ENCODE data around the gene OR5A1. TPM values are rescaled to one million over a fixed set of nuclear protein-coding genes. Genes with fewer than 3 reads are reported as not detected.

OR5A1 gene
- total and polyA plus RNA-seq, 10 donors = not detected

GRCh38 chr11:59448484-59448883 is 12.2 kb downstream of the OR5A1 start:
- no peak overlapping the region for H3K4me3 ChIP-seq
- no peak for TF ChIP-seq CTCF (IDR thresholded peaks at IDR 0.05 in 8 of 11, conservative IDR thresholded peaks at IDR 0.05 in 3 of 11)
- no peak for TF ChIP-seq POLR2A (IDR thresholded peaks at IDR 0.05)
- TF ChIP-seq POLR2AphosphoS5 (IDR thresholded peaks at IDR 0.05) = no peak
- no peaks in the 10 kb centered on the region for H3K4me1 ChIP-seq
- DNase-seq = no peak
- WGBS, 5 donors = 73 to 88% (median 79%) methylated on average over 2 of the region's 2 CpGs
- no peaks in the 10 kb centered on the region for H3K36me3 ChIP-seq
- H3K27me3 ChIP-seq (replicated peaks in 1 of 7) = no peaks in the 10 kb centered on the region
- H3K27ac ChIP-seq = no peak overlapping the region
- H3K9me3 ChIP-seq = peaks cover 0 to 24% (median 15%) of the 10 kb centered on the region in 8 donors
- intact Hi-C loops (cut with DNase I; ENCODE audit: low total_unique reads) = no loop called here

GRCh38 chr11:59456661-59457060 is 20.4 kb downstream of the OR5A1 start, which contains the start of gene OR4D6:
TSS of gene OR4D6 (plus strand) at chr11:59456961. CDS start at chr11:59456961, 0 bp downstream.
- no peak within 1 kb of the TSS for H3K27ac ChIP-seq
- no peak for DNase-seq
- TF ChIP-seq POLR2A (IDR thresholded peaks at IDR 0.05) (no peak), POLR2AphosphoS5 (IDR thresholded peaks at IDR 0.05) (no peak), CTCF (IDR thresholded peaks at IDR 0.05 in 8 of 11, conservative IDR thresholded peaks at IDR 0.05 in 3 of 11) (no peak)
- H3K36me3 ChIP-seq = no peaks in the 10 kb centered on the region
- intact Hi-C loops (cut with DNase I; ENCODE audit: low total_unique reads) = no loop called here
- 81 to 93% (median 84%) methylated on average over 2 of the region's 2 CpGs for WGBS, 5 donors
- no peak within 1 kb of the TSS for H3K4me3 ChIP-seq
- H3K27me3 ChIP-seq (replicated peaks in 1 of 7) = peaks cover 0 to 9% (median 0%) of the 10 kb centered on the region in 7 donors
- no peaks in the 10 kb centered on the region for H3K9me3 ChIP-seq
- no peaks in the 10 kb centered on the region for H3K4me1 ChIP-seq

GRCh38 chr11:59459916-59460315 is 23.6 kb downstream of the OR5A1 start:
- H3K9me3 ChIP-seq = no peaks in the 10 kb centered on the region
- H3K36me3 ChIP-seq = no peaks in the 10 kb centered on the region
- peaks cover 0 to 12% (median 0%) of the 10 kb centered on the region in 7 donors for H3K27me3 ChIP-seq (replicated peaks in 1 of 7)
- intact Hi-C loops (cut with DNase I; ENCODE audit: low total_unique reads) = no loop called here
- no peaks in the 10 kb centered on the region for H3K4me1 ChIP-seq
- no peak overlapping the region for H3K4me3 ChIP-seq
- TF ChIP-seq POLR2A (IDR thresholded peaks at IDR 0.05) = no peak
- DNase-seq = no peak
- no peak overlapping the region for H3K27ac ChIP-seq
- 72 to 94% (median 85%) methylated on average over 3 of the region's 3 CpGs for WGBS, 5 donors

- intact Hi-C loops (cut with DNase I; ENCODE audit: low total_unique reads) = no loop called here
- Histone ChIP-seq H3K4me1 (no peaks in the 10 kb centered on the region), H3K27me3 (replicated peaks in 1 of 7) (peaks cover 0 to 5% (median 0%) of the 10 kb centered on the region in 7 donors), H3K9me3 (no peaks in the 10 kb centered on the region), H3K27ac (no peak overlapping the region), H3K36me3 (no peaks in the 10 kb centered on the region), H3K4me3 (no peak overlapping the region)
- TF ChIP-seq POLR2AphosphoS5 (IDR thresholded peaks at IDR 0.05) (no peak), CTCF (IDR thresholded peaks at IDR 0.05 in 8 of 11, conservative IDR thresholded peaks at IDR 0.05 in 3 of 11) (no peak), POLR2A (IDR thresholded peaks at IDR 0.05) (no peak)
- DNase-seq = no peak
- WGBS, 5 donors = 59 to 78% (median 67%) methylated on average over 5 of the region's 5 CpGs
Observed at GRCh38 chr11:59463190-59463641, 26.9 kb downstream of the OR5A1 start.

- no peak for DNase-seq
- intact Hi-C loops (cut with DNase I; ENCODE audit: low total_unique reads) = no loop called here
- TF ChIP-seq POLR2A (IDR thresholded peaks at IDR 0.05) (no peak), POLR2AphosphoS5 (IDR thresholded peaks at IDR 0.05) (no peak), CTCF (IDR thresholded peaks at IDR 0.05 in 8 of 11, conservative IDR thresholded peaks at IDR 0.05 in 3 of 11) (no peak)
Observed at GRCh38 chr11:59473015-59473414, 36.7 kb downstream of the OR5A1 start, which contains the start of gene OR4D10. TSS of gene OR4D10 (plus strand) at chr11:59473315. CDS start at chr11:59477430, 4,115 bp downstream.

More at GRCh38 chr11:59473015-59473414, 36.7 kb downstream of the OR5A1 start, which contains the start of gene OR4D10:
- Histone ChIP-seq H3K36me3 (no peaks in the 10 kb centered on the region), H3K4me1 (peaks cover 0 to 4% (median 0%) of the 10 kb centered on the region in 6 donors), H3K27ac (no peak within 1 kb of the TSS), H3K9me3 (no peaks in the 10 kb centered on the region), H3K27me3 (replicated peaks in 1 of 7) (peaks cover 0 to 4% (median 0%) of the 10 kb centered on the region in 7 donors), H3K4me3 (no peak within 1 kb of the TSS)

Data from spleen (tissue), 11 donors.